Common myeloid progenitor, CD34-positive (primary cell): ENCODE data around the gene PBX1.
A peak's percentile ranks its signal among the peaks of the same experiment; 100 is the strongest.

Experiments used
- CTCF ChIA-PET: fragments of 350-600 bp; sonication (Branson Sonifier 250); formaldehyde crosslinking; loops from one replicate; lab custom pipeline; 2021; ENCODE audit warnings: antibody characterized with exemption; lab: Charles Lee
- POLR2A ChIA-PET: fragments of 350-600 bp; sonication (Branson Sonifier 250); formaldehyde crosslinking; loops from one replicate; lab custom pipeline; 2021; ENCODE audit warnings: antibody characterized with exemption; lab: Charles Lee
- DNase-seq, 3 donors: peaks; one replicate each; pipeline versions ENCODE4 v3.0.0 to v3.0.0-alpha.2; 2013
- H3K27ac ChIP-seq, 2 experiments: 1 replicate in 1 of 2; 2 replicates in 1 of 2; pipeline ENCODE4 v1.7.0; 2013; ENCODE audit warnings: inconsistent platforms in 2 of 2, low read length in 2 of 2, mild to moderate bottlenecking in 2 of 2, low read depth in 1 of 2, moderate library complexity in 1 of 2; ENCODE audit not compliant: severe bottlenecking in 2 of 2, insufficient read depth in 1 of 2, poor library complexity in 1 of 2
- H3K27me3 ChIP-seq, 5 experiments: replicated peaks in 2 of 5; 1 replicate in 3 of 5; 2 replicates in 2 of 5; pipeline versions ENCODE4 v1.6.1 to v1.7.0; 2013; ENCODE audit warnings: low read length in 4 of 5, mild to moderate bottlenecking in 2 of 5, moderate library complexity in 2 of 5, inconsistent platforms in 1 of 5; ENCODE audit not compliant: insufficient read depth in 5 of 5, control insufficient read depth in 4 of 5
- H3K36me3 ChIP-seq, 4 experiments: 1 replicate in 2 of 4; 2 replicates in 2 of 4; pipeline versions ENCODE4 v1.6.1 to v1.7.0; 2013; ENCODE audit warnings: low read length in 3 of 4, control low read depth in 1 of 4, mild to moderate bottlenecking in 1 of 4; ENCODE audit not compliant: control insufficient read depth in 4 of 4, insufficient read depth in 4 of 4
- H3K4me1 ChIP-seq, 4 experiments: 1 replicate in 3 of 4; 2 replicates in 1 of 4; pipeline versions ENCODE4 v1.6.1 to v1.7.1; 2013; ENCODE audit warnings: low read length in 3 of 4, mild to moderate bottlenecking in 3 of 4, control low read depth in 1 of 4, inconsistent platforms in 1 of 4, moderate library complexity in 1 of 4; ENCODE audit not compliant: control insufficient read depth in 4 of 4, insufficient read depth in 4 of 4; ENCODE audit errors: control extremely low read depth in 1 of 4
- H3K4me3 ChIP-seq, 7 experiments: 1 replicate in 4 of 7; 2 replicates in 3 of 7; pipeline versions ENCODE4 v1.5.1 to v1.7.0; 2013; ENCODE audit warnings: mild to moderate bottlenecking in 7 of 7, low read length in 6 of 7, moderate library complexity in 6 of 7, inconsistent platforms in 2 of 7, low read depth in 2 of 7, control low read depth in 1 of 7; ENCODE audit not compliant: insufficient read depth in 4 of 7, control insufficient read depth in 1 of 7; ENCODE audit errors: extremely low read depth in 1 of 7
- H3K9me3 ChIP-seq, 5 experiments: 1 replicate in 4 of 5; 2 replicates in 1 of 5; pipeline versions ENCODE4 v1.6.1 to v1.7.1; 2013; ENCODE audit warnings: low read length in 4 of 5, mild to moderate bottlenecking in 2 of 5, inconsistent platforms in 1 of 5, low read depth in 1 of 5, moderate library complexity in 1 of 5; ENCODE audit not compliant: control insufficient read depth in 4 of 5, insufficient read depth in 2 of 5; ENCODE audit errors: control extremely low read depth in 1 of 5
- WGBS: methylation state at CpG from one replicate; pipeline ENCODE4 v1.1.5; 2013; ENCODE audit not compliant: insufficient coverage; 5-methylcytosine and 5-hydroxymethylcytosine counted together

The PBX1 gene

GRCh38 chr1:164659621-164660411 lies 100.8 kb downstream of the PBX1 start:
- POLR2A ChIA-PET: interaction anchor here (0.8 to 1.2 kb wide), 4 partner anchors 8 to 414 kb away, joined by 3 to 11 read pairs (median 4); no protein-coding TSS in a partner anchor
- Histone ChIP-seq H3K27ac (no peak overlapping the region), H3K36me3 (no peaks in the 10 kb centered on the region), H3K4me1 (peaks cover 13 to 22% (median 18%) of the 10 kb centered on the region in 4 experiments), H3K9me3 (no peaks in the 10 kb centered on the region), H3K27me3 (peaks cover 0 to 8% (median 0%) of the 10 kb centered on the region in 5 experiments), H3K4me3 (peak overlapping the region in 1 of 7 experiments; percentile 14)
- CTCF ChIA-PET: interaction anchor here (0.7 to 3.1 kb wide), 7 partner anchors 8 to 58 kb away, joined by 3 to 9 read pairs (median 5); no protein-coding TSS in a partner anchor
- peak in 2 of 3 donors; percentile 19 to 33 for DNase-seq
- 62% methylated on average over 4 of the region's 4 CpGs for WGBS

GRCh38 chr1:164660412-164660772 lies 101.4 kb downstream of the PBX1 start:
- Histone ChIP-seq H3K4me1 (peaks cover 13 to 22% (median 18%) of the 10 kb centered on the region in 4 experiments), H3K4me3 (peak overlapping the region in 1 of 7 experiments; percentile 14), H3K27ac (no peak overlapping the region), H3K27me3 (peaks cover 0 to 8% (median 0%) of the 10 kb centered on the region in 5 experiments), H3K9me3 (no peaks in the 10 kb centered on the region), H3K36me3 (no peaks in the 10 kb centered on the region)
- CTCF ChIA-PET: interaction anchor here (0.7 to 3.1 kb wide), 6 partner anchors 8 to 58 kb away, joined by 3 to 9 read pairs (median 5); no protein-coding TSS in a partner anchor
- WGBS: 0% methylated on average over 2 of the region's 2 CpGs
- POLR2A ChIA-PET: interaction anchor here (0.8 to 1.2 kb wide), 3 partner anchors 9 to 413 kb away, joined by 3 to 11 read pairs (median 3); no protein-coding TSS in a partner anchor
- peak; percentile 88 to 97 (median 94) for DNase-seq

- H3K4me3 ChIP-seq: no peak overlapping the region
- no peak overlapping the region for H3K27ac ChIP-seq
- ChIA-PET POLR2A (interaction anchor here (0.9 to 1.2 kb wide), 2 partner anchors 9 to 413 kb away, joined by 3 to 11 read pairs; no protein-coding TSS in a partner anchor), CTCF (interaction anchor here (0.7 to 3.1 kb wide), 6 partner anchors 9 to 59 kb away, joined by 3 to 9 read pairs (median 5); no protein-coding TSS in a partner anchor)
- H3K9me3 ChIP-seq: no peaks in the 10 kb centered on the region
- peaks cover 13 to 22% (median 18%) of the 10 kb centered on the region in 4 experiments for H3K4me1 ChIP-seq
- DNase-seq: no peak
- peaks cover 0 to 8% (median 0%) of the 10 kb centered on the region in 5 experiments for H3K27me3 ChIP-seq
- H3K36me3 ChIP-seq: no peaks in the 10 kb centered on the region
These were observed 101.8 kb downstream of the PBX1 start for GRCh38 chr1:164660775-164661174.

- Histone ChIP-seq H3K4me1 (peaks cover 13 to 26% (median 18%) of the 10 kb centered on the region in 4 experiments), H3K27me3 (peaks cover 0 to 8% (median 0%) of the 10 kb centered on the region in 5 experiments), H3K36me3 (no peaks in the 10 kb centered on the region), H3K4me3 (no peak overlapping the region), H3K9me3 (no peaks in the 10 kb centered on the region), H3K27ac (no peak overlapping the region)
- 96% methylated on average over 2 of the region's 5 CpGs for WGBS
- no peak for DNase-seq
- POLR2A ChIA-PET: no interaction called here
- CTCF ChIA-PET: interaction anchor here (0.7 to 1.0 kb wide), 2 partner anchors 8 to 12 kb away, joined by 4 read pairs; no protein-coding TSS in a partner anchor
These were observed 103.5 kb downstream of the PBX1 start for GRCh38 chr1:164662462-164662861.

- 100% methylated on average over 1 of the region's 1 CpG for WGBS
- no peaks in the 10 kb centered on the region for H3K9me3 ChIP-seq
- peaks cover 0 to 8% (median 0%) of the 10 kb centered on the region in 5 experiments for H3K27me3 ChIP-seq
- DNase-seq: no peak
- no peak overlapping the region for H3K4me3 ChIP-seq
- CTCF ChIA-PET: interaction anchor here (0.7 to 1.6 kb wide), 3 partner anchors 8 to 61 kb away, joined by 3 to 4 read pairs (median 4); no protein-coding TSS in a partner anchor
- POLR2A ChIA-PET: no interaction called here
- no peaks in the 10 kb centered on the region for H3K36me3 ChIP-seq
- no peak overlapping the region for H3K27ac ChIP-seq
- H3K4me1 ChIP-seq: peaks cover 13 to 26% (median 18%) of the 10 kb centered on the region in 4 experiments
These were observed 104.0 kb downstream of the PBX1 start for GRCh38 chr1:164662955-164663354.

- H3K27me3 ChIP-seq: peaks cover 0 to 5% (median 0%) of the 10 kb centered on the region in 5 experiments
- peaks cover 13 to 25% (median 18%) of the 10 kb centered on the region in 4 experiments for H3K4me1 ChIP-seq
- H3K36me3 ChIP-seq: no peaks in the 10 kb centered on the region
- ChIA-PET POLR2A (no interaction called here), CTCF (interaction anchor here (1.6 kb wide), 1 partner anchor 12 kb away, joined by 4 read pairs; no protein-coding TSS in a partner anchor)
- H3K9me3 ChIP-seq: peaks cover 0 to 3% (median 0%) of the 10 kb centered on the region in 5 experiments
- no peak for DNase-seq
- H3K4me3 ChIP-seq: no peak overlapping the region
- H3K27ac ChIP-seq: no peak overlapping the region
- WGBS: 64% methylated on average over 3 of the region's 4 CpGs
These were observed 105.1 kb downstream of the PBX1 start for GRCh38 chr1:164664127-164664526.
